Cardiac septum (tissue), 1 donor: ENCODE results near the gene SLC25A31. TPM values are rescaled to one million over a fixed set of nuclear protein-coding genes. Genes with fewer than 3 reads are reported as not detected.

Source experiments
- DNase-seq: peaks from one replicate; pipeline ENCODE4 v3.0.0-alpha.2; 2020; ENCODE audit warnings: low spot score
- intact Hi-C: fragments of 100-400 bp; cut with DNase I; formaldehyde crosslinking; loops from one replicate; pipeline ENCODE4 v1.14.0; 2022
- long read RNA-seq: library from polyadenylated mRNA; unstranded; transcript quantifications from one replicate; pipeline ENCODE4 v2.0.0, GENCODE V29; 2021
- total RNA-seq: library from RNA; stranded (reverse); fragmentation: NEBNext Ultra II Directional; extraction: Animal tissue kit (Norgen Biotek cat#: 25700); gene quantifications from one replicate; pipeline ENCODE4 v1.2.1, GENCODE V29; 2021
- donor health status: DM: no; HTN: no; CAD: no.

Gene SLC25A31
- not detected for total RNA-seq
- long read RNA-seq = 0 reads

DNA sequence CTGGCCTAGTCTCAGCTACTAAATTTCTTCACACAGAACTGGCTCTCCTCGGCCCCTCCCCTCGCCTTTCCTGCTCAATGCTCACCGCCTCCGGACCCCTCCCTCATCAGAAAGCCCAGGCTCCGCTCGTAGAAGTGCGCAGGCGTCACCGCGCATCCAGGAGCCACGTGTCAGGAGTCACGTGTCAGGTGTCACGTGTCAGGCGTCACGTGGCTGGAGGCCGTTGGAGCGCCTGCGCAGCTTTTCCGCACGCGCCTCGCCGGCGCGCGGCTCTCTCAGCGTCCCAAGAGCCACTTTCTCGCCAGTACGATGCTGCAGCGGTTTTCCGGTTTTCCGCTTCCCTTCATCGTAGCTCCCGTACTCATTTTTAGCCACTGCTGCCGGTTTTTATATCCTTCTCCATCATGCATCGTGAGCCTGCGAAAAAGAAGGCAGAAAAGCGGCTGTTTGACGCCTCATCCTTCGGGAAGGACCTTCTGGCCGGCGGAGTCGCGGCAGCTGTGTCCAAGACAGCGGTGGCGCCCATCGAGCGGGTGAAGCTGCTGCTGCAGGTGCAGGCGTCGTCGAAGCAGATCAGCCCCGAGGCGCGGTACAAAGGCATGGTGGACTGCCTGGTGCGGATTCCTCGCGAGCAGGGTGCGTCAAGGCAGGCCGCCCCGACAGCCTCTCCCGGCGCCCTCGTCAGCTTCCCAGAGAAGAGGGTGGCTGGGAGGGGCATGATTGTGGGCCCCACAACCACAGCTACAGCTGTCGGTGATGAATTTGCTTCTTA, at the start of gene SLC25A31:
SLC25A31 (plus strand) TSS at position 259 of the 772 bp plus-strand sequence; CDS start at position 405, 146 bp downstream.
- no peak for DNase-seq
- intact Hi-C loops = no loop called here

DNA sequence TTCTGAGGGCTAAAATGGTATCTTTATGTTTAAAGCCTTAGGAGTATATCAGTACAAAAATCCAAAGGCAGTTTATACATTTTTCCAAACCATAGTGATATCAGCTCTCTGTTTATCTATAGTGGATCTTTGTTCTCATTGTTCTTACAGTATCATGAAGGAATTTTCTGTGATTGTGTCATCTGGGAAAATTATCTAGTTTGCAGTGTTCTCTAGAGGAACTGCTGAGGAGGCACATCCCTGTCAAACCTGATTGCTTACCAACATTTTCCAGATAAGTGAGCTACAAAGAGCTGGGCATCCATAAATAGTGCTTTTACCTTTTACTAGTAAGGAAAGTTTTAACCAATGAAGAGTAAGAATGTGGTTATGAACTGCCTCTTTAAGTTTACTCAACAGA, 44.9 kb upstream of the SLC25A31 start:
- DNase-seq = no peak
- intact Hi-C loops = no loop called here

DNA sequence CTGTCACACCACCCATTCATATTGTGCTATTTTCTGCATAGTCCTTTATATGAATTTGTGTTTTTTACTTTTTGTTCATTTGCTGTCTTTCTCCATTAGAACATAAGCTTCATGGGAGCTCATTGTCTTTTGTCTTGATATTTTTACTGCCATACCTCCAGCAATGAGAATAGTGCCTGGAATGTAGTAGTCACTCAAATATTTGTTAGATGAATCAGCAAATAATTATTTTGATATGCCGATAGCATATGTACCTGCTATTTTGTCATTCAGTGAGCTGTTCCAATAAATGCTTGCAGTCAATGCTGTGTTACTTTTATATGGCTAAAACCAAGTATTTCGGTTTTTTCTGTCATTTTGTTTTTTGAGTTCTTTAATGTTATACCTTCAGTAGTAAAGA, 43.5 kb upstream of the SLC25A31 start:
- intact Hi-C loops = no loop called here
- DNase-seq = no peak

DNA sequence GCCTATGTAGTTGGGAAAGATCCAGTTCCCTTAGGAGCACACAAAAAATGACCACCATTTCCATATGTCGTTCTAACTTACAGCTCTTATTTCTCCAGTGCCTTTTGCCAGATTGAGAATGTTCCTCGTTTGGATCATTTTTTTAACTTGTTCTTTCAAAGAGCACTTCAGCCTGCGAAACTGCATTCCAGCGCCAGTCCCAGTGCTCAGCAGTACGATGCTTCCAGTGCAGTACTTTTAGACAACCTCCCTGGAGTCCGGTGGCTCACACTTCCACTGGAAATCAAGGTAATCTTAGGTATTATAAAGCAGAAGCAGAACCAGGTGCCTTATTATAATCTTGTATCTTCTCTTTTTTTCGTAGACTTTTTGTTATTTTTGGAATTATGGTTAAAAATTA, 42.6 kb upstream of the SLC25A31 start:
- DNase-seq = no peak
- intact Hi-C loops = no loop called here

DNA sequence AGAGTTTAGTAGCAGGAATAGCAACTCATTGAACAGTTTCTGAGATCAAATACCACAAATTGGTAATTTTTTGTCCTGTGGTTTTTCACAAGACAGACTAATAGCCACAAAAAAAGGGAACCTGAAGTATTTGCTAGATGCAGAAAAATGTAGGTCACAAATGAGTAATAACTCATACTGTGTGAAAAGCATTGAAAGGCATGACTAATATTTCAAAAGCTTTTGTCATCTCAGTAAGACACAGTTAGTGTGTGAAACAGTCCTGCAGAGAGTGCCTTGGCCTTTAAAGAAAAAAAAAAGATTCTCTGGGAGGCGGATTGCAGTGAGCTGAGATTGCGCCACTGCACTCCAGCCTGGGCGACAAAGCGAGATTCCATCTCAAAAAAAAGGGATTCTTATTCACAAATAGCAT, 31.4 kb upstream of the SLC25A31 start:
- intact Hi-C loops = no loop called here
- DNase-seq = no peak

DNA sequence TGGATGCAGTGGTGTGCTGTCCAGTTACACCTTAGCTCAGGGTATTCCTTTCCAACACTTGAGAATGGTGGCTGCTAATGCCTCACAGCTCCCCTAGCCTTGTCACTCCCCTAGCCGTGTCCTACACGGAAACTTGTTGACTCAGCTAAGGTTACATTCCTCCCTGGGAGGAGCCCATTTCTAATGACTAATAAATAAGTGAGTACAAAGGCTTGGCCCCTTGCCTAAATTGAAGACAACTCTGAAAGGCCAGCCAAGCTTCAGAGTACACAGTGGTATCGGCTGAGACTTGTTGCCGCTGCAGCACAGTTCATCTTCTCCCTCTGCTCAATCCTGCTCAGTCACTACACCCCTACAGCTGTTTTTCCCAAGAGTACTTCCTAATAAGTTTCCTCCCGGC, 21.2 kb upstream of the SLC25A31 start:
- intact Hi-C loops = no loop called here
- no peak for DNase-seq

DNA sequence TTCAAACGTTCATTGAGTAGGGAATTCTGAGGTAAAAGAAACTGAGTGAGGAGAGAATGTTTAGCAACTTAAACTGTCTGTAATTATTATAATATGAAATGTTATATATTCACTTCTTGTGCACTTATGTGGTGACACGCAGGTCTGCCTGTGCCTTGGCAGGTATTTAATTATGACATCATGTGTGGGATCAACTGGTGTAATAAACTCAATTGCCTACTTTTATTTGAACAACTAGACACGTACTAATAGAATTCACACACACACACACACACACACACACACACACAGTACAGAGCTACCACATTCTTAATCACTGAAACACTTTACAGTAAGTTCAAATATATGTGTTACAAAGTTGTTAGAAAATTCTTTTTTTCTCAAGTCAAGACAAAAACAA, 20.7 kb upstream of the SLC25A31 start:
- DNase-seq = no peak

DNA sequence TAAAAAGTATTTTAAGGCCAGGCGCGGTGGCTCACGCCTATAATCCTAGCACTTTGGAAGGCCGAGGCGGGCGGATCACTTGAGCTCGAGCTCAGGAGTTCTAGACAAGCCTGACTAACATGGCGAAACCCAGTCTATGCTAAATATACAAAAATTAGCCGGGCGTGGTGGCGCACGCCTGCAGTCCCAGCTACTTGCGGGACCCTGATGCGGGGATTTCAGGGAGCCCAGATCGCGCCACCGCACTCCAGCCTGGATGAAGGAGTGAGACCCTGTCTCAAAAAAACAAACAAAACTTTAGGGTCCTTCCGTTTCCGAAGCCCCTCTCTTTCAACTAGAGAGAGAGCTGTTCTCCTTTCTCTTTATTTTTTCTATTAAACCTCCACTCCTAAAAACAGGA, 1.2 kb downstream of the SLC25A31 start:
- intact Hi-C loops = no loop called here

More for the DNA sequence above, 20.7 kb upstream of the SLC25A31 start:
- intact Hi-C loops = no loop called here

DNA sequence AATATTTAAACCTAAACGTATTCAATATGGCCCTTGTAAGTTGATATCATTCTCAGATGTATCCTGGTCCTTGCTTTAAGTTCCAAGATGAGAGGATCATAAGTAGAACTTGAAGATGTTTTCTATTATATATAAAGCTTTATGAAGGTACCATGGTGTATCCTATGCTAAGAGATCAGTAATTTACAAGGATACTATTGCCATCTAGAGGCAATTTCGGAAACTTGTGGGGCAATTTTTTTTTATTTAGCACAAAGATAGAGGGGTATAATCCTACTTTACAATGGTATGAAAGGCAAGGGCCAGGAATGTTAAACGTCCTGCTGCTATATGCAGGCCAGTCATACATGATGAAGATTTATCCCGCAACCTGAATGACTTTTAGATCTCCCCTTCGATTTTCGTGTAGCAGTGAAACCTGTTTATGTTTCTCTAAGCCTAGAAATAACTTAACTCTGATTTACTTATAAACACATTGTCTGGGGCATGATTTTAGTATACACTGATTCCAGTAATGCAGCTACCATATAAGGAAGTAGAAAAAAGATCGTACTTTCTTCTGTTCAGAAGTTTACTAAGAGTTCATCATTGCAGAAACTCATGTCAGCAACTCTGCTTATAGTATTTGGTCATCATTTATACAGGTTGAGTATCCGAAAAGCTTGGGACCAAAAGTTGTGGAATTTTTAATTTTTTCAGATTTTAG, 2.6 kb downstream of the SLC25A31 start:
- DNase-seq = no peak
- intact Hi-C loops = loop anchor here (2.0 kb wide), 1 partner anchor 128 kb away; no protein-coding TSS in a partner anchor

More for the DNA sequence above, 1.2 kb downstream of the SLC25A31 start:
- DNase-seq = no peak

DNA sequence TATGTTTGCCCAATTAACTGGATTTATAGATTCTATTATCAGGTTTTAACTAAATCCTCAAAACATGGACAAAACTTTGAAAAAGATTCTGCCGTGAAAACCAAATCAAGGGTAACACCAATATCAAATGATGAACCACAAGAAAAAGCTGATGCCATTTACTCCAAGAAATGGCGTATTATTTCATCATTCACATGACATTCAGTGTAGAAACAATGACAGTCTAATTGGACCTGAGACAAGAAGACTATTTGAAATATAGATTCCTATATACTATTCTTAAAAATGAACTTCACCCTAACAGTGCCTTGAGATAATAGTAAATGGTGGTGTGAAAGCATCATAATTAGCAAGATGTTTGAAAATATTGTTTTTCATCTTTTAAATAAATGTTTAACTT, 4.8 kb downstream of the SLC25A31 start:
- intact Hi-C loops = no loop called here
- DNase-seq = no peak

DNA sequence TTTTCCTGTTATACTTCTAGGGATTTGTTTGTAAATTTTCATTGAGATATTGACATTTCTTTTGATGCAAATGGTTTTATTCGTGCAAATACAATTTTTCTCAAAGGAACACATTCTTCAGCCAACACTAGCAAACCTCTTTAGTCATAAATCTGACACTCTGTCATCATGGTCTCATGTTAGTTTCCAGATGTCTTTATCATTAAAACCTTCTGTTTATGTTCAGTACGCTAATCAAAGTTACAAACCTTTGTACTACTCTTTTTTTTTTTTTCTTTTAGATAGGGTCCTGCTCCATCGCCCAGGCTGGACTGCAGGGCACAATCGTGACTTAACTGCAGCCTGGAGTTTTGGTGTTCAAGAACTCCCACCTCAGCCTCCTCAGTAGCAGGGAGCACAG, 7.1 kb downstream of the SLC25A31 start:
- intact Hi-C loops = no loop called here
- no peak for DNase-seq

DNA sequence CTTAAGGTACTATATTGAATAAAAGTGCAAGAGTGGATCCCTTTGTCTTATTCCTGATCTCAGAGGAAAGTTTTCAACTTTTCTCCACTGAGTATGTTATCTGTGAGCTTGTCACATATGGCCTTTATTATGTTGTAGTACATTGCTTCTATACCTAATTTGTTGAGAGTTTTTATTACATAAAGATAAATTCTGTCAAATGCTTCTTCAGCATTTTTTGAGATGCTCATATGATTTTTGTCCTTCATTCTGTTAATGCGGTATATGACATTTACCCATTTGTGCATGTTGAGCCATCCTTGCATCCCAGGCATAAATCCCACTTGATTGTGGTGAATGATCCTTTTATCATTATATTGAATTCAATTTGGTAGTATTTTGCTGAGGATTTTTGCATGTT, 11.0 kb downstream of the SLC25A31 start:
- intact Hi-C loops = no loop called here

DNA sequence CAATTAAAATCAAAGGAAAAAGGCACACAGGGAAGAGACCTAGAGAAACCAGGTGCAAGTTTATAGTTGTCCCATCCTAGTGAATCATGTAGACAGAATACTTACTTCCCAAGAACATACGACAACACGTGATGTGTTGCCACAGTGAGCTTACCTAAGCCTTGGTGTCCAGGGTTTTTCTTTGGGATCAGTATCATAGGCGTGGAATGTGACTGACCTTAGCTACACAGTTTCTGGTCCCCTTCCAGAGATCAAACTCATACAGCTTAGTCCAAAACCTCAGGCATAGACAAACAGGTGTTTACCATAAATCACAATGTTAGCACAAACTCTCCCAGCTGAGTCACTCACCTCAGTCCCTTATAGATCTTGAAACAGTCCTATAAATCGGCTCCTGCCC, 17.7 kb downstream of the SLC25A31 start:
- intact Hi-C loops = no loop called here

More for the DNA sequence above, 11.0 kb downstream of the SLC25A31 start:
- DNase-seq = no peak

DNA sequence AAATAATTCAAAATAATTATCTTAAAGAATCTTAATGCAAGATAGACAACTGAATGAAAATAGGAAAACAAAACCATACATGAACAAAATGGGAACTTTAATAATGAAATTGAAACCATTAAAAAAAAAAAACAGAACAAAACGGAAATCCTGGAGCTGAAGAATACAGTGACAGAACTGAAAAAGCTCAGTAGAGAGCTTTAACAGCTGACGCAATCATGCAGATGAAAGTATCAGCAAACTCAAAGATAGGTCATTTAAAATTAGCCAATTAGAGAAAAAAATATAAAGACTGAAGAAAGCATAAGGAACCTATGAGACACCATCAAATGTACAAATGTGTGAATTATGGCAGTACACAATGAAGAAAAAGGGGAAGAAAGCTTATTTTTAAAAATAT, 18.8 kb downstream of the SLC25A31 start:
- intact Hi-C loops = no loop called here

More for the DNA sequence above, 17.7 kb downstream of the SLC25A31 start:
- DNase-seq = no peak

DNA sequence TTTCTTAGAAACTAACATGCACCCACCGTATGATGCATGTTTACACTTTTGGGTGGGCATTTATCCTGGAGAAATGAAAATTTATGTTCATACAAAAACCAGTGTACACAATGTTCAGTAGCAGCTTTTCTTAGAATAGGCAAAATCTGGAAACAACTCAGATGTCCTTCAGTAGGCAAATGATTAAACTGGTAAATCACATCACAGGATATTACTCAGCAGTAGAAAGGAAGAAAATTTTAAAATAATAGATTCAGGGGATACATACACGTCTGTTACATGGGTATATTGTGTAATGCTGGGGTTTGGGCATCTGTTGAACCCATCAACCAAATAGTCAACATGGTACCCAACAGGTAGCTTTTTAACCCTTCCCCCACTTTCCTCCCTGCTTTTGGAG, 26.7 kb downstream of the SLC25A31 start:
- DNase-seq = no peak
- intact Hi-C loops = no loop called here

More for the DNA sequence above, 18.8 kb downstream of the SLC25A31 start:
- DNase-seq = no peak

DNA sequence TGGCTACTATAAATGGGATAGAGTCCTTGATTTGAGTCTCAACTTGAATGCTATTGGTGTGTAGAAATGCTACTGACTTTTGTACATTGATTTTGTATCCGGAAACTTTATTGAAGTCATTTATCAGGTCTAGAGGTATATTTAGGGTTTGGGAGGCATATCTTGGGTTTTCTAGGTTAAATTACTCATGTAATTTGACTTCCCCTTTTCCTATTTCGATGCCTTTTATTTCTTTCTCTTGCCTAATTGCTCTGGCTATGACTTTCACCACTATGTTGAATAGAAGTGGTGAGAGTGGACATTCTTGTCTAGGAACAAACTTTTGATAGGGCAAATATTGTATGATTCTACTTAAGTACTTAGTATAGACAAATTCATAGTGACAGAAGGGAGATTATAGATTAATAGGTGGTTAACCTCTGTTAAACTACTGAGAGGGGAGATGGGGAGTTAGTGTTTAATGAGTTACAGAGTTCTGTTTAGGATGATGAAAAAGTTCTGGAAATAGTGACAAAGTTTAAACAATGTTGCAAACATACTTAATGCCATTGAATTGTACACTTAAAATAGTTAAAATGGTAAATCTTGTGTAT, 29.1 kb downstream of the SLC25A31 start:
- intact Hi-C loops = no loop called here
- no peak for DNase-seq

DNA sequence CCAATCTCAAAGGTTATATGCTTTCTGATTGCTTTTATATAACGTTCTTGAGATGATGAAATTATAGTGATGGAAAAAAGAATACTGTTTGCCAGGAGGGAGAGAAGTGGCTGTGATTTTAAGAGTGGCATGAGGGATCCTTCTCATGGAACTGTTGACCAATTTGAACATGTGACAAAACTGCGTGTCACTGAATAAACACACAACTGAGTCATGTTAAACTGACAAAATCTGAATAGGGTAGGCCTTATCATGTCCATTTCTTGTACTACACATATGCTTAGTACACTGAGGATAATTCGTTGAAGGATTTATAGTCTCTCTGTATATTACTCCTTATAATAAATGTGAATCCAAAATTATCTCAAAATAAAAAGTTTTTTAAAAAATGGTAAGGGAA, 29.7 kb downstream of the SLC25A31 start:
- no peak for DNase-seq
- intact Hi-C loops = no loop called here

DNA sequence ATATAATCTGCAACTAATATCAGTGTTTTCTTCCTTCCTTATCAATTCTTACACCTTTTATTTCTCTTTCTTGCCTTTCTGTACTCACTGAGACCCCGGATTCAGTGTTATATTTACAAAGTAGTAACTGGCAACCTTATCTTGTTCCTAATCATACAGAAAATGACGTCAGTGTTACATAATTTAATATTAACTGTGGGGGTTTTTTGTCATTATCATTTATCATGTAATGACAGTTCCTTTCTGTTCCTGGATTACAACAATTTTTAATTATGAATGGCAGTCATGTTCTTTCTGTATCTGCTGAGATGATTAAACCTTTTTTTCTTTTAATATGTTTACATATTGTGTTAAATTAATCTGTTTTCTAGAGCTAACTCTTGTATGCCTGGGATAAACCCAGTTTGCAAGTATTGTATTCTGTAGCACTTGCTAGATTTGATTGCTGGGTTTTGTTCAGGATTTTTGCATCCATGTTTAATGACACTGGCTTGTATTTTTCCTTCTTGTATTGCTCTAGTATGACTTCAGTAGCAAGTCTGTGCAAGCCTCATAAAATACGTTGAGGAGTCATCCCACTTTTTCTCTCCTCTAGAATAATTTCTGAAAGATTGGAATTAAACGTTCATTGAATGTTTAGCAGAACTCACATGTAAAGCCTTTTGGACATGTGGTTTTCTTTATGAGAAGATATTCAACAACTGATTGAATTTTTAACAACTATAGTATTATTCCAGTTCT, 41.5 kb downstream of the SLC25A31 start:
- intact Hi-C loops = no loop called here

DNA sequence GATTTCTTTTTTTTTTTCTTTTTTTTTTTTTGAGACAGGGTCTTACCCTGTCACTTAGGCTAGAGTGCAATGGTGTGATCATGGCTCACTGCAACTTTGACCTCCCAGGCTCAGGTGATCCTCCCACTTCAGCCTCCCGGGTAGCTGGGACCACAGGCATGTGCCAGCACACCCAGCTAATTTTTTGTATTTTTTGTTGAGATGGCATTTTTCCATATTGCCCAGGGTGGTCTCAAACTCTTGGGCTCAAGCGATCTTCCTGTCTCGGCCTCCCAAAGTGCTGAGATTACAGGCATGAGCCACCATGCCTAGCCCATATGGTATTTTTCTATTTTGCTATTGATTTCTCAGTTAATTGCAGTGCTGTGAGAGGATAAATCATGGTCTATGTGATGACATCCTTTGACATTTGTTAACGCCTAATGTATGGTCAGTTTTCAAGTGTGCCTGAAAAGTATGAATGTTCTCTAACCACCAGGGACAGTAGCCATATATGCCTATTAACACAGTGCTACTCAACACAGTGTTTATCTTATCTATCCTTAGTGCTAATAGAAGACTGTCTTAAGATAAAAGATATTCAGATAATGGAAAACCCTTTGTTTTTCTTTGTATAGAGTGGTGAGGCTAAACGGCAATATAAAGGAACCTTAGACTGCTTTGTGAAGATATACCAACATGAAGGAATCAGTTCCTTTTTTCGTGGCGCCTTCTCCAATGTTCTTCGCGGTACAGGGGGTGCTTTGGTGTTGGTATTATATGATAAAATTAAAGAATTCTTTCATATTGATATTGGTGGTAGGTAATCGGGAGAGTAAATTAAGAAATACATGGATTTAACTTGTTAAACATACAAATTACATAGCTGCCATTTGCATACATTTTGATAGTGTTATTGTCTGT, 42.8 kb downstream of the SLC25A31 start:
- intact Hi-C loops = no loop called here
- no peak for DNase-seq

More for the DNA sequence above, 41.5 kb downstream of the SLC25A31 start:
- no peak for DNase-seq
